GM23248 (cell line): ENCODE measurements around the gene RTP4. TPM values are rescaled to one million over a fixed set of nuclear protein-coding genes. Genes with fewer than 3 reads are reported as not detected.
"Not testable (repeated sequence)": the region's sequence is repeated elsewhere in the genome, so short reads cannot be mapped to it uniquely, and the experiment has no call there.

Source experiments
- DNase-seq: peaks from one replicate; pipeline ENCODE4 v3.0.0-alpha.2; 2015
- H2AFZ ChIP-seq: fragments of 200-600 bp; sonication (generic); 2 replicates; pipeline ENCODE4 v1.6.1; 2016; ENCODE audit warnings: antibody characterized with exemption
- H3F3A ChIP-seq: fragments of 200-600 bp; sonication (generic); 2 replicates; pipeline ENCODE4 v1.6.1; 2016; ENCODE audit warnings: mild to moderate bottlenecking, antibody characterized with exemption, mixed run types; ENCODE audit not compliant: insufficient read depth
- H3K27ac ChIP-seq: fragments of 200-600 bp; sonication (generic); 2 replicates; pipeline ENCODE4 v1.5.1; 2016; ENCODE audit warnings: mild to moderate bottlenecking
- H3K27me3 ChIP-seq: fragments of 200-600 bp; sonication (generic); replicated peaks from 2 replicates; pipeline ENCODE4 v1.6.1; 2016; ENCODE audit warnings: mild to moderate bottlenecking; ENCODE audit not compliant: insufficient read depth
- H3K36me3 ChIP-seq: fragments of 200-600 bp; sonication (generic); 2 replicates; pipeline ENCODE4 v1.6.1; 2016; ENCODE audit warnings: low read depth, mild to moderate bottlenecking
- H3K4me1 ChIP-seq: fragments of 200-600 bp; sonication (generic); 2 replicates; pipeline ENCODE4 v1.6.1; 2016; ENCODE audit warnings: mild to moderate bottlenecking; ENCODE audit not compliant: insufficient read depth
- H3K4me2 ChIP-seq: fragments of 200-600 bp; sonication (generic); one replicate; pipeline ENCODE4 v1.6.1; 2016; ENCODE audit warnings: mild to moderate bottlenecking; ENCODE audit not compliant: unreplicated experiment
- H3K4me3 ChIP-seq: fragments of 200-600 bp; sonication (generic); 2 replicates; pipeline ENCODE4 v1.5.1; 2016; ENCODE audit warnings: mild to moderate bottlenecking
- H3K79me2 ChIP-seq: fragments of 200-600 bp; sonication (generic); 2 replicates; pipeline ENCODE4 v1.6.1; 2016; ENCODE audit warnings: mild to moderate bottlenecking; ENCODE audit not compliant: insufficient read depth
- H3K9ac ChIP-seq: fragments of 200-600 bp; sonication (generic); 2 replicates; pipeline ENCODE4 v1.6.1; 2016; ENCODE audit warnings: mild to moderate bottlenecking
- H3K9me2 ChIP-seq: fragments of 200-600 bp; sonication (generic); 2 replicates; pipeline ENCODE4 v1.6.1; 2016; ENCODE audit warnings: mixed run types, mild to moderate bottlenecking, moderate library complexity; ENCODE audit not compliant: insufficient read depth
- H3K9me3 ChIP-seq: fragments of 200-600 bp; sonication (generic); one replicate; pipeline ENCODE4 v1.6.1; 2017; ENCODE audit warnings: low read depth
- H4K20me1 ChIP-seq: fragments of 200-600 bp; sonication (generic); 2 replicates; pipeline ENCODE4 v1.6.0; 2016; ENCODE audit not compliant: insufficient read depth
- EZH2 ChIP-seq: fragments of 200-600 bp; sonication (generic); IDR thresholded peaks from 2 replicates; pipeline ENCODE4 v1.6.1; 2018; ENCODE audit warnings: antibody characterized with exemption, mild to moderate bottlenecking; ENCODE audit not compliant: insufficient read depth, poor library complexity, severe bottlenecking
- EZH2phosphoT487 ChIP-seq: fragments of 200-600 bp; sonication (generic); IDR thresholded peaks from 2 replicates; pipeline ENCODE4 v1.6.1; 2018; ENCODE audit warnings: antibody characterized with exemption, moderate library complexity, mild to moderate bottlenecking, low read depth; ENCODE audit not compliant: insufficient read depth
- WGBS, 2 experiments: methylation state at CpG; one replicate each; pipeline ENCODE4 v1.1.6; 2015 to 2017; ENCODE audit warnings: low lambda C conversion rate in 2 of 2, low coverage in 1 of 2; ENCODE audit errors: missing lambda C conversion rate in 2 of 2; 5-methylcytosine and 5-hydroxymethylcytosine counted together
- in situ Hi-C: fragments of 300-500 bp; cut with MboI; formaldehyde crosslinking; loops from 2 replicates; pipeline ENCODE4 v1.15.0; 2020
- polyA plus RNA-seq: library from polyadenylated mRNA; unstranded; fragments of >200 nt; fragmentation: Nextera tagmentation; extraction: Ambion mirVana; gene quantifications from 2 replicates; pipeline ENCODE4 v1.2.1, GENCODE V29; 2016
- total RNA-seq: library from RNA; depleted of rRNA; stranded (reverse); fragments of >200 nt; shearing (Covaris generic); gene quantifications from 2 replicates; pipeline ENCODE4 v1.2.3, GENCODE V29; 2014

Gene RTP4
- total and polyA plus RNA-seq, 2 experiments from 2014 or later: 0.19 to 1.4 TPM

- in situ Hi-C loops: no loop called here
- TF ChIP-seq EZH2phosphoT487: no peak
- TF ChIP-seq EZH2: no peak
- Histone ChIP-seq H3K9me3 (no peaks in the 10 kb centered on the region), H4K20me1 (no peaks in the 10 kb centered on the region), H2AFZ (no peak overlapping the region), H3F3A (0 out of 2 replicates have a peak, but pooled peaks cover 6% of the 10 kb centered on the region), H3K9ac (no peak overlapping the region), H3K4me2 (no peak overlapping the region), H3K36me3 (no peaks in the 10 kb centered on the region), H3K27ac (no peak overlapping the region), H3K9me2 (no peaks in the 10 kb centered on the region), H3K4me3 (no peak overlapping the region), H3K79me2 (no peaks in the 10 kb centered on the region), H3K4me1 (peaks cover 5% of the 10 kb centered on the region), H3K27me3 (no peaks in the 10 kb centered on the region)
- DNase-seq: no peak
These were observed 30.8 kb downstream of the RTP4 start for GRCh38 chr3:187398955-187399354.

GRCh38 chr3:187400756-187401155, 32.6 kb downstream of the RTP4 start:
- Histone ChIP-seq H3K9me3 (no peaks in the 10 kb centered on the region), H3K27me3 (no peaks in the 10 kb centered on the region), H3K9ac (no peak overlapping the region), H3K27ac (no peak overlapping the region), H3K4me1 (peaks cover 11% of the 10 kb centered on the region), H2AFZ (no peak overlapping the region), H3F3A (0 out of 2 replicates have a peak, but pooled peaks cover 12% of the 10 kb centered on the region), H3K79me2 (no peaks in the 10 kb centered on the region), H3K4me2 (no peak overlapping the region), H3K4me3 (no peak overlapping the region), H3K9me2 (no peaks in the 10 kb centered on the region), H4K20me1 (no peaks in the 10 kb centered on the region), H3K36me3 (no peaks in the 10 kb centered on the region)
- in situ Hi-C loops: no loop called here
- 57 to 59% methylated on average over 3 of the region's 3 CpGs for WGBS, 2 experiments
- DNase-seq: no peak
- TF ChIP-seq EZH2phosphoT487 (no peak), EZH2 (no peak)

DNA sequence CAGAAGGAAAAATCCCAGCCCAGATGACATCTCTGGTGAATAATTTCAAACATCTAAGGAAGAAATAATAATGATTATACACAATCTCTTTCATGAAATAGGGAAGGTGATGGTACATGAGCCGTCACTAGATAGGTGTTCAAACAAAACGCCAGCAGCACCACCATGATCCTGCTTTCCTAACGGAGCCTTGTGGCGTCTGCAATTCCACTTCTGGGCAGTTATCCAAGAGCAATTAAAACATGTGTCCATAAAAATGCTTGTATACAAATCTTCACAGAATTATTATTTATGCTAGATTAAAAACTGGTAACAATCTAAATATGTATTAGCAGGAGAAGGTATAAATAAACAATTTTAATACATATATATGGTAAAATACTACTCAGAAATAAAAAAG, 33.7 kb downstream of the RTP4 start:
- in situ Hi-C loops: no loop called here
- H3K4me1 ChIP-seq: peaks cover 11% of the 10 kb centered on the region
- H3K79me2 ChIP-seq: no peaks in the 10 kb centered on the region
- H3K9me3 ChIP-seq: no peaks in the 10 kb centered on the region
- WGBS, 2 experiments: 64 to 70% methylated on average over 4 of the region's 4 CpGs
- no peaks in the 10 kb centered on the region for H3K9me2 ChIP-seq
- TF ChIP-seq EZH2 (no peak), EZH2phosphoT487 (no peak)
- no peak overlapping the region for H2AFZ ChIP-seq
- no peak overlapping the region for H3K27ac ChIP-seq
- no peak overlapping the region for H3K4me2 ChIP-seq
- 0 out of 2 replicates have a peak, but pooled peaks cover 12% of the 10 kb centered on the region for H3F3A ChIP-seq
- H3K36me3 ChIP-seq: no peaks in the 10 kb centered on the region
- no peaks in the 10 kb centered on the region for H4K20me1 ChIP-seq
- H3K27me3 ChIP-seq: no peaks in the 10 kb centered on the region
- no peak overlapping the region for H3K4me3 ChIP-seq
- no peak overlapping the region for H3K9ac ChIP-seq
- no peak for DNase-seq

- H3K9me2 ChIP-seq: no peaks in the 10 kb centered on the region
- H3K4me3 ChIP-seq: peak overlapping the region; percentile 16
- H4K20me1 ChIP-seq: no peaks in the 10 kb centered on the region
- H3K27ac ChIP-seq: peak overlapping the region; percentile 66
- peak overlapping the region; percentile 45 for H3K4me2 ChIP-seq
- no peaks in the 10 kb centered on the region for H3K9me3 ChIP-seq
- no peak for TF ChIP-seq EZH2phosphoT487
- no peak for TF ChIP-seq EZH2
- peak overlapping the region; percentile 20 for H3K9ac ChIP-seq
- no peaks in the 10 kb centered on the region for H3K36me3 ChIP-seq
- no peak overlapping the region for H2AFZ ChIP-seq
- H3K4me1 ChIP-seq: peaks cover 11% of the 10 kb centered on the region
- 0 out of 2 replicates have a peak, but pooled peaks cover 12% of the 10 kb centered on the region for H3F3A ChIP-seq
- H3K27me3 ChIP-seq: no peaks in the 10 kb centered on the region
- no peaks in the 10 kb centered on the region for H3K79me2 ChIP-seq
- DNase-seq: peak; percentile 95
- WGBS, 2 experiments: 2 to 3% methylated on average over 4 of the region's 4 CpGs
- in situ Hi-C loops: no loop called here
These were observed 35.6 kb downstream of the RTP4 start for GRCh38 chr3:187403768-187404288.

DNA sequence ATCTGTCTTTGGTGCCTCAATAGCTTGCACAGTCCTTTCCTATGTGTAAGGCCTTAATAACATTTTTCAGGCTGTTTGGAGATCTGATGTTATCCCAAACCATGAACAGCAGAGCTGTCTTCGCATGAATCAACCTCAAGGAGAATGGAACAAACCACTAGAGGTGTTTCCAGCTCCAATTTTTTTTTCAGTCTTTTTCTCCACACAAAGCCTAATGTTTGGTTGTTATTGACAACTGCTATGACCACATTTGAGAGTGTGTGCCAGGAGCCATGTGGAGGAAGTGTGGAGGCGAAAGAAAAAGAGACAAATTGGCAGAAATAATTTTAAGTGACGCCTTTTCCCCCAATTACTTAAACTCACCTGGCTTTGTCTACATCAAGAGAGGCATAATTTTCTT, 38.7 kb downstream of the RTP4 start:
- Histone ChIP-seq H2AFZ (no peak overlapping the region), H3F3A (0 out of 2 replicates have a peak, but pooled peaks cover 12% of the 10 kb centered on the region), H3K4me2 (no peak overlapping the region), H3K79me2 (no peaks in the 10 kb centered on the region), H3K36me3 (no peaks in the 10 kb centered on the region), H3K27ac (no peak overlapping the region), H3K9me2 (no peaks in the 10 kb centered on the region), H3K4me3 (no peak overlapping the region), H4K20me1 (no peaks in the 10 kb centered on the region), H3K4me1 (peaks cover 11% of the 10 kb centered on the region), H3K9me3 (no peaks in the 10 kb centered on the region), H3K9ac (no peak overlapping the region), H3K27me3 (no peaks in the 10 kb centered on the region)
- DNase-seq: peak; percentile 34
- in situ Hi-C loops: no loop called here
- TF ChIP-seq EZH2phosphoT487: no peak
- no peak for TF ChIP-seq EZH2
- WGBS, 2 experiments: 73 to 80% methylated on average over 3 of the region's 3 CpGs

DNA sequence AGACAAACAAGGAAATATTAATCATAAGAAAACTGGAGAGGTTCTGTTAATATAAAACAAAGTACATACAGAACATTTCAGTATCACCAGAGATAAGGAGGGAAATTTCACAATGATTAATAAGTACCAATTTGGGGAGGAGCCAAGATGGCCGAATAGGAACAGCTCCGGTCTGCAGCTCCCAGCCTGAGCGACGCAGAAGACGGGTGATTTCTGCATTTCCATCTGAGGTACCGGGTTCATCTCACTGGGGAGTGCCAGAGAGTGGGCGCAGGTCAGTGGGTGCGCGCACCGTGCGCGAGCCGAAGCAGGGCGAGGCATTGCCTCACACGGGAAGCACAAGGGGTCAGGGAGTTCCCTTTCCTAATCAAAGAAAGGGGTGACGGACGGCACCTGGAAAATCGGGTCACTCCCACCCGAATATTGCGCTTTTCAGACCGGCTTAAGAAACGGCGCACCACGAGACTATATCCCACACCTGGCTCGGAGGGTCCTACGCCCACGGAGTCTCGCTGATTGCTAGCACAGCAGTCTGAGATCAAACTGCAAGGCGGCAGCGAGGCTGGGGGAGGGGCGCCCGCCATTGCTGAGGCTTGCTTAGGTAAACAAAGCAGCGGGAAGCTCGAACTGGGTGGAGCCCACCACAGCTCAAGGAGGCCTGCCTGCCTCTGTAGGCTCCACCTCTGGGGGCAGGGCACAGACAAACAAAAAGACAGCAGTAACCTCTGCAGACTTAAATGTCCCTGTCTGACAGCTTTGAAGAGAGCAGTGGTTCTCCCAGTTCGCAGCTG, 44.0 kb downstream of the RTP4 start:
- H3K4me1 ChIP-seq, H3K9ac ChIP-seq, H3K9me3 ChIP-seq, in situ Hi-C loops, H3K4me3 ChIP-seq, H3K9me2 ChIP-seq, H3F3A ChIP-seq, H3K27ac ChIP-seq, H3K27me3 ChIP-seq, H3K36me3 ChIP-seq, DNase-seq, H4K20me1 ChIP-seq, H3K79me2 ChIP-seq, H2AFZ ChIP-seq, H3K4me2 ChIP-seq: not testable (repeated sequence)
- 51 to 62% methylated on average over 9 to 11 of the region's 35 CpGs for WGBS, 2 experiments
